Transverse colon (tissue), 4 donors: ENCODE results near the gene ABCA1.

Source experiments
- CTCF ChIP-seq, 5 experiments: fragments of 200-600 bp in 3 of 5; fragments of 450-650 bp in 2 of 5; sonication (generic) in 3 of 5; IDR thresholded peaks; 1 replicate in 2 of 5; 2 replicates in 3 of 5; pipeline ENCODE4 v1.5.1; 2016 to 2017; ENCODE audit warnings: antibody characterized with exemption in 5 of 5, inconsistent platforms in 3 of 5, mild to moderate bottlenecking in 2 of 5, moderate library complexity in 1 of 5
- EP300 ChIP-seq: sonication (generic); formaldehyde crosslinking; IDR thresholded peaks from one replicate; pipeline ENCODE4 v1.6.1; 2017; ENCODE audit warnings: antibody characterized with exemption, low read depth
- POLR2A ChIP-seq: fragments of 450-650 bp; IDR thresholded peaks from one replicate; pipeline ENCODE4 v1.6.1; 2016; ENCODE audit warnings: antibody characterized with exemption, mild to moderate bottlenecking, moderate library complexity
- POLR2AphosphoS5 ChIP-seq, 3 donors: sonication (generic); formaldehyde crosslinking; IDR thresholded peaks; one replicate each; pipeline ENCODE4 v1.6.1; 2016; ENCODE audit warnings: antibody characterized with exemption in 3 of 3

GRCh38 chr9:104800068-104800785 is 127.7 kb downstream of the ABCA1 start:
- no peak for TF ChIP-seq CTCF (IDR thresholded peaks at IDR 0.05)
- no peak for TF ChIP-seq POLR2A
- TF ChIP-seq EP300, result no peak
- TF ChIP-seq POLR2AphosphoS5 (IDR thresholded peaks at IDR 0.05), result no peak
